B cell (primary cell): ENCODE data around the gene NBDY.

Experiments used
- CTCF ChIP-seq: fragments of 200-600 bp; IDR thresholded peaks from one replicate; pipeline ENCODE4 v1.8.0; 2022; ENCODE audit warnings: antibody characterized with exemption, mild to moderate bottlenecking
- EZH2 ChIP-seq: IDR thresholded peaks from 2 replicates; pipeline ENCODE4 v1.6.1; 2012; ENCODE audit warnings: borderline replicate concordance, low read depth, mild to moderate bottlenecking, moderate library complexity, low read length; ENCODE audit not compliant: insufficient read depth, poor library complexity, severe bottlenecking

GRCh38 chrX:56792270-56793111 lies 63.4 kb downstream of the NBDY start:
- TF ChIP-seq CTCF (no peak), EZH2 (no peak)
